Thoracic aorta (tissue), 2 donors: ENCODE measurements around the gene MYT1. TPM values are rescaled to one million over a fixed set of nuclear protein-coding genes. Genes with fewer than 3 reads are reported as not detected.

Source experiments
- ATAC-seq: fragments of 150-250 bp; one replicate; pipeline ENCODE4 v1.8.0; 2017; ENCODE audit warnings: low read depth; ENCODE audit not compliant: insufficient number of reproducible peaks, low FRiP score
- DNase-seq: peaks from one replicate; pipeline ENCODE4 v3.0.0-alpha.2; 2020; ENCODE audit warnings: low spot score
- H3K27ac ChIP-seq, 2 donors: fragments of 200-600 bp; sonication (generic); 1 replicate in 1 of 2; 2 replicates in 1 of 2; pipeline ENCODE4 v1.5.1; 2016; ENCODE audit warnings: mild to moderate bottlenecking in 2 of 2, moderate library complexity in 2 of 2
- H3K27me3 ChIP-seq: fragments of 200-600 bp; sonication (generic); replicated peaks from 2 replicates; pipeline ENCODE4 v1.6.0; 2016; ENCODE audit warnings: mild to moderate bottlenecking; ENCODE audit not compliant: insufficient read depth
- H3K36me3 ChIP-seq: fragments of 200-600 bp; sonication (generic); one replicate; pipeline ENCODE4 v1.5.1; 2016
- H3K4me1 ChIP-seq, 2 donors: fragments of 200-600 bp; sonication (generic); 1 replicate in 1 of 2; 2 replicates in 1 of 2; pipeline versions ENCODE4 v1.5.1 to v1.6.0; 2016; ENCODE audit warnings: low read depth in 2 of 2, mild to moderate bottlenecking in 1 of 2; ENCODE audit not compliant: control insufficient read depth in 1 of 2
- H3K4me3 ChIP-seq: fragments of 200-600 bp; sonication (generic); 2 replicates; pipeline ENCODE4 v1.5.1; 2016; ENCODE audit warnings: mild to moderate bottlenecking
- H3K9me3 ChIP-seq: fragments of 200-600 bp; sonication (generic); 2 replicates; pipeline ENCODE4 v1.5.1; 2016
- total RNA-seq, 2 donors: library from RNA; depleted of rRNA; stranded (reverse); fragments of >200 nt; gene quantifications; one replicate each; pipeline versions ENCODE4 v1.1.0 to v1.2.3, GENCODE V29; 2016
- TF ChIP-seq, protein P1 (sequence below): fragments of 200-600 bp; sonication (generic); IDR thresholded peaks from one replicate; pipeline ENCODE4 v1.5.1; 2019; ENCODE audit warnings: antibody characterized with exemption

The MYT1 gene
- total RNA-seq, 2 donors from 2014 or later, result not detected

GRCh38 chr20:64241061-64241460 lies 76.8 kb downstream of the MYT1 start:
- Histone ChIP-seq H3K4me3 (no peak overlapping the region), H3K4me1 (no peaks in the 10 kb centered on the region), H3K27me3 (no peaks in the 10 kb centered on the region), H3K36me3 (no peaks in the 10 kb centered on the region), H3K27ac (no peak overlapping the region), H3K9me3 (no peaks in the 10 kb centered on the region)
- ATAC-seq, result no peak
- no peak for DNase-seq
- TF ChIP-seq, protein P1, sequence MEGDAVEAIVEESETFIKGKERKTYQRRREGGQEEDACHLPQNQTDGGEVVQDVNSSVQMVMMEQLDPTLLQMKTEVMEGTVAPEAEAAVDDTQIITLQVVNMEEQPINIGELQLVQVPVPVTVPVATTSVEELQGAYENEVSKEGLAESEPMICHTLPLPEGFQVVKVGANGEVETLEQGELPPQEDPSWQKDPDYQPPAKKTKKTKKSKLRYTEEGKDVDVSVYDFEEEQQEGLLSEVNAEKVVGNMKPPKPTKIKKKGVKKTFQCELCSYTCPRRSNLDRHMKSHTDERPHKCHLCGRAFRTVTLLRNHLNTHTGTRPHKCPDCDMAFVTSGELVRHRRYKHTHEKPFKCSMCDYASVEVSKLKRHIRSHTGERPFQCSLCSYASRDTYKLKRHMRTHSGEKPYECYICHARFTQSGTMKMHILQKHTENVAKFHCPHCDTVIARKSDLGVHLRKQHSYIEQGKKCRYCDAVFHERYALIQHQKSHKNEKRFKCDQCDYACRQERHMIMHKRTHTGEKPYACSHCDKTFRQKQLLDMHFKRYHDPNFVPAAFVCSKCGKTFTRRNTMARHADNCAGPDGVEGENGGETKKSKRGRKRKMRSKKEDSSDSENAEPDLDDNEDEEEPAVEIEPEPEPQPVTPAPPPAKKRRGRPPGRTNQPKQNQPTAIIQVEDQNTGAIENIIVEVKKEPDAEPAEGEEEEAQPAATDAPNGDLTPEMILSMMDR, result no peak

- TF ChIP-seq, protein P1, result no peak
- ATAC-seq (no peak), DNase-seq (no peak)
- Histone ChIP-seq H3K4me3 (no peak overlapping the region), H3K9me3 (no peaks in the 10 kb centered on the region), H3K27me3 (no peaks in the 10 kb centered on the region), H3K4me1 (no peaks in the 10 kb centered on the region), H3K36me3 (no peaks in the 10 kb centered on the region), H3K27ac (no peak overlapping the region)
These were observed 77.9 kb downstream of the MYT1 start for GRCh38 chr20:64242003-64242796.

DNA sequence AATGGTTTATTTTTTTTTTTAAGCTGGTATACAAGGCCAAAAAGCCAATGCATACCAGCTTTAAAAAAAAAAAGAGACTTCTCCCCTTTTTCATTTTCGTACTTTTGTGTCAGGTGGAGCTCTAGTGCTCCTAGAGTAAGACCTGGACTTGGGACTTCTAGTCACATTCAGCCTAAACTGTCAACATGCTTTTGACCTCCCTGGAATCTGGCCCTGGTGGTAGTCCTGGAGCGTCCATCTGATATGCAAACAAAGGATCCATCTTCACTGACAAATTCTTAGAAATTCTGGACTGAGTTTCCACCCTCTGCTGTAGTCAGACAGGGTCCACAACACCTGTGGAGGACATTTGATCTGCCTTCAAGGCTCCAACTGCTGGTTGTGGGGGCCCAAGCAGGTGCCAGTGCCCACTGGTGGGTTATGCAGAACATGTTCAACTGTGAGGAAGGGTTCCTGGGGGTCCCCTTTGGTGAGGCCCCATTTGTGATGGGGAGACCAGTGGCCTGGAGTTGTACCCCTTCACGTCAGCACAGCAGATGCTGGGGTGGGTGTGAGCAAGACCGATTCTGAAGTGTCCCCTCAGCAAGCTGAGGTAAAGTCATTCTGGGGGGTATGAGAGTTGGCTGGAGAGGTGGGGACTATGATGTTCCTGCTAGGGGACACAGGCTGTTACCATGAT lies 78.7 kb downstream of the MYT1 start:
- H3K27ac ChIP-seq, result no peak overlapping the region
- H3K4me3 ChIP-seq, result no peak overlapping the region
- H3K9me3 ChIP-seq, result no peaks in the 10 kb centered on the region
- TF ChIP-seq, protein P1, result no peak
- DNase-seq (no peak), ATAC-seq (no peak)
- no peaks in the 10 kb centered on the region for H3K36me3 ChIP-seq
- no peaks in the 10 kb centered on the region for H3K4me1 ChIP-seq
- H3K27me3 ChIP-seq, result no peaks in the 10 kb centered on the region

DNA sequence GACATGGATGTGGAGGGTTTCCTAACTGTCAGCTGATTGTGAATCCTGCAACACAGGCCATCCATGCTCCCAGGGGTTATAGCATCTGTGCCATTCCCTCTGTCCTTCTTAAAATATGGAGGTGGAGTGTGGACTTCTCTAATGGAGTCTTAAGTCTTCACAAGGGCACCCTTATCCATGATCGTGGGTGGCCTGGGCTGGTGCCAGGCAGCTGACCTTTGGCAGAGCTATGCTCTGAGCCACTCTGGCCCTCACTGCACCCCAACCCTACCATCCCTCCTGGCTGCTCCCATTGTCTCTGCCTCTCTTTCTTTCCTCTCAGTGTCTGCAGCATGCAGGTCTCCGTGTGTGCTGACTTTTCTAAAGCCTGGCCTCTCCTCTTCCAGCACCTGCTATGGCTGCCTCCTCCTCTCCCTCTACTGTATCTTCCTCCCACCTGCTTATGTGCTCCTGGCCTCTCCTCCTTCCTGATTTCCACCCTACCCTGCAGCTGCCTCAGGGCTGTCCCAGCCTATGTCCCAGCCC lies 80.1 kb downstream of the MYT1 start:
- Histone ChIP-seq H3K9me3 (no peaks in the 10 kb centered on the region), H3K4me1 (no peaks in the 10 kb centered on the region)
- no peak for DNase-seq

More for the DNA sequence above, 80.1 kb downstream of the MYT1 start:
- Histone ChIP-seq H3K4me3 (no peak overlapping the region), H3K36me3 (no peaks in the 10 kb centered on the region), H3K27ac (no peak overlapping the region), H3K27me3 (no peaks in the 10 kb centered on the region)
- ATAC-seq, result no peak
- TF ChIP-seq, protein P1, result no peak
